ENCODE results near the gene DCAF10. TPM values are rescaled to one million over a fixed set of nuclear protein-coding genes. Genes with fewer than 3 reads are reported as not detected.
"Not testable (repeated sequence)": the region's sequence is repeated elsewhere in the genome, so short reads cannot be mapped to it uniquely, and the experiment has no call there.

The DCAF10 gene, protein sequence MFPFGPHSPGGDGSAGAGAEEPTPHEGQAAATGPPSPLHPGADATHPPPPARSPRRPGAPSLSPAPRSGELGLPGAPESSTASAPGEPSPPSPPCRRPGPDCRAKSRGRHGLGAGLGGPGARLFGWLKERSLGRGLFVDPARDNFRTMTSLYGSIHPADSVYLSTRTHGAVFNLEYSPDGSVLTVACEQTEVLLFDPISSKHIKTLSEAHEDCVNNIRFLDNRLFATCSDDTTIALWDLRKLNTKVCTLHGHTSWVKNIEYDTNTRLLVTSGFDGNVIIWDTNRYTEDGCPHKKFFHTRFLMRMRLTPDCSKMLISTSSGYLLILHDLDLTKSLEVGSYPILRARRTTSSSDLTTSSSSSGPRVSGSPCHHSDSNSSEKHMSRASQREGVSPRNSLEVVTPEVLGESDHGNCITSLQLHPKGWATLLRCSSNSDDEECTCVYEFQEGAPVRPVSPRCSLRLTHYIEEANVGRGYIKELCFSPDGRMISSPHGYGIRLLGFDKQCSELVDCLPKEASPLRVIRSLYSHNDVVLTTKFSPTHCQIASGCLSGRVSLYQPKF
- total RNA-seq, result 24.4 TPM

DNA sequence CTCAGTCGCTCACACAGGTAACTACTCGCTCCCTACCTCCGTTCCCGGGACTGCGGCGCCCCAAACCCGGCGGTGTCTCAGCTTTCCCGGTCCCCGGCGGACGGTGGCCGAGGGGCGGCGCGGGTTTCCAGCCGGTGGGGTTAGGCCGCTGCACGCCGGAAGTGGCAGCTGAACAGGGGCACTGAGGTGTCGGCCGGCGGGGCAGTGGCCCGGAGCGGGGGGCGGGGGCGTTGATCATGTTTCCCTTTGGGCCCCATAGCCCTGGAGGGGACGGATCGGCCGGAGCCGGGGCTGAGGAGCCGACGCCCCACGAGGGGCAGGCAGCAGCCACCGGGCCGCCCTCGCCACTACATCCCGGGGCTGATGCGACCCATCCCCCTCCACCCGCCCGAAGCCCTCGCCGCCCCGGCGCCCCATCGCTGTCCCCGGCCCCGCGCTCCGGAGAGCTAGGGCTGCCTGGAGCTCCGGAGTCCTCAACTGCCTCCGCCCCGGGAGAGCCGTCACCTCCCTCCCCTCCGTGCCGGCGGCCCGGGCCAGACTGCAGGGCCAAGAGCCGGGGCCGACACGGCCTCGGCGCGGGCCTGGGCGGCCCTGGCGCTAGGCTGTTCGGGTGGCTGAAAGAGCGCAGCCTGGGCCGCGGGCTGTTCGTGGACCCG lies at the start of gene DCAF10:
Gene DCAF10 (plus strand): TSS at position 167 of the 656 bp plus-strand sequence. CDS start 70 bp downstream, at position 237.
- peak; percentile 94 for ATAC-seq

DNA sequence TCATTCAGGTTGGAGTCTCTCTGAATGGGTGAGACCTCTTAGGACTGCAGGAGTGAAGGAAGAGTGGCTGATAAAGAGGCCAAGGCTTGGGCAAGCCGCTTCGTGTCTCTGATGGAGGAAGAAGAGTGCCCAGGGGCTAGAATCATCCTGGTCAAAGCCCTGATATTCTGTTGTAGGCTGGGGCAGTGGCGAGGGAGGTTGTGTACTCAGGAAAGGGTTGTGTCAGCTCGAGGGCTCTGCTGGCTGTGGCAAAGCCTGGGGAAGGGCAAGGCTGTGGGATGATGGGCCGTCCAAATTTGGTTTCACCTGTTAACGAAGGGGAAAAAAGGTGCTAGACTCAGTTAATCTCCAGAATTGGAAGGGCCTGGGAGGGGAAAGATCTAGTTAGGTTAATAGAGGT lies 49.4 kb upstream of the DCAF10 start:
- ATAC-seq, result no peak

DNA sequence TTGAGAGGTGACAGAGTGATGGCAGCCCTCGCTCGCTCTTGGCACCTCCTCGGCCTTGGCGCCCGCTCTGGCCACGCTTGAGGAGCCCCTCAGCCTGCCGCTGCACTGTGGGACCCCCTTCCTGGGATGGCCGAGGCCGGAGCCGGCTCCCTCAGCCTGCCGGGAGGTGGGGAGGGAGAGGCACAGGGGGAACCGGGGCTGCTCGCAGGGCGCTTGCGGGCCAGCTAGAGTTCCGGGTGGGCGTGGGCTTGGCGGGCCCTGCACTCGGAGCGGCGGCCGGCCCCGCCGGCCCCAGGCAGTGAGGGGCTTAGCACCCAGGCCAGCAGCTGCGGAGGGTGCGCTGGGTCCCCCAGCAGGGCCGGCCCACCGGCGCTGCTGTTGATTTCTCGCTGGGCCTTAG lies 48.9 kb upstream of the DCAF10 start:
- ATAC-seq, result not testable (repeated sequence)

DNA sequence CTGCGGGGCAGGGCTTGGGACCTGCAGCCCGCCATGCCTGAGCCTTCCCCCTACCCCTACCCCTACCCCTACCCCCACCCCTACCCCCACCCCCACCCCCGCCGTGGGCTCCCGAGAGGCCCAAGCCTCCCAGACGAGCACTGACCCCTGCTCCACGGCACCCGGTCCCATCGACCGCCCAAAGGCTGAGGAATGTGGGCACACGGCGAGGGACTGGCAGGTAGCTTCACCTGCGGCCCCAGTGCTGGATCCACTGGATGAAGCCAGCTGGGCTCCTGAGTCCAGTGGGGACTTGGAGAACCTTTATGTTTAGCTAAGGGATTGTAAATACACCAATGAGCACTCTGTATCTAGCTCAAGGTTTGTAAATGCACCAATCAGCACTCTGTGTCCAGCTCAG lies 48.5 kb upstream of the DCAF10 start:
- not testable (repeated sequence) for ATAC-seq

DNA sequence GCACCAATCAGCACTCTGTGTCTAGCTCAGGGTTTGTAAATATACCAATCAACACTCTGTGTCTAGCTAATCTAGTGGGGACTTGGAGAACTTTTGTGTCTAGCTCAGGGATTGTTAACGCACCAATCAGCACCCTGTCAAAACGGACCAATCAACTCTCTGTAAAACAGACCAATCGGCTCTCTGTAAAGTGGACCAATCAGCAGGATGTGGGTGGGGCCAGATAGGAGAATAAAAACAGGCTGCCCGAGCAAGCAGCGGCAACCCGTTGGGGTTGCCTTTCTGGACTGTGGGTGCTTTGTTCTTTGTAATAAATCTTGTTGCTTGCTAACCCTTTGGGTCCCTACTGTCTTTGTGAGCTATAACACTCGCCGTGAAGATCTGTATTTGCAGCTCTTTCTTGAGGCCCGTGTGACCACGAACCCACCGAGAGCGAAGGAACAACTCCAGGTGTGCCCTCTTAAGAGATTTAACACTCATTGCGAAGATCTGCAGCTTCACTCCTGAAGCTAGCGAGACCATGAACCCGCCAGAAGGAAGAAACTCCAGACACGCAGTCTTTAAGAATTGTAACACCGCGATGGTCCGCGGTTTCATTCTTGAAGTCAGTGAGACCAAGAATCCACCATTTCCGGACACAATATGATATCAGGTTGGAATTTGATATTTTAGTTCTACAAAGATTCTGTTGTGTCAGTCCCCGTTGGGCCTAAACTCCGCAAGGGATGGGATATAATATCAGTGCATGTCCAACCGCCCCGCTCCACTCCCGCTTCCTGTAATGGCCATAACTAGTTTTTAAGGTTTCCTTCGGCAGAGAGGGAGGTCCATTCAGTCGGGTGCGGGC lies 47.7 kb upstream of the DCAF10 start:
- ATAC-seq, result no peak

DNA sequence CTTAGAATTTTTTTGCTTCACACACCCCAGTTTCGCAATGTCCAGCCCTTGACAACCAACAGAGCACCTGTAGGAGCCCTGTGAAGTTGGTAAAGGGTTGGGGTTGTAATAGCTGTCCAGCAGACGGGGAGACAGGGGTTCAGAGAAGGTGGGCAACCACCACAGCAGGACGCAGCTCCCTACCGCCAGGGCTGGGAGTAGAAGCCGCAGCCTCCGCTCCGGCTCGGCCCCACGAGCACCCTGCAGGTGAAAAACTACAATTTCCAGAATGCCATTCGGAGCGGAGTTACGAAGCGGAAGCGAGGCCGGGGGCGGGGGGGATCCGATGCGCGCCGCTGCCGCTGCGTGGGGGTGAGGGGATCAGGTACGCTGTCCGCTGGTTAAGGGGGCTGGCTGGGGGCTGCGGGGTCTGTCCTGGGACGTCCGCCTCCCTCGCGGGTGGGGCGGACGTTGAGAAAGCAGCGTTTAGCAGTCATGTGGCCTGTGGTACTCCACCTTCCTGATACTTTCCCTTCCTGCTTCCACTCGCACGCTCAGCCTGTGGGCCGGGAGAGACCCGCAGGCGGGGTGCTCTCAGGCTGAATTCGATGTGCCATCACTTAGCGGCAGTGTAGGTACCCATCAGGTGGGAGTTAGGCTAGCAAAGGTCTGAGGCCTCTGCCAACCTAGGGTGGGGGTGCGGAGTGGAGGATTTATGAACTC lies 47.0 kb upstream of the DCAF10 start, which contains the start of gene TRMT10B:
Gene TRMT10B (plus strand): TSS at position 317 of the 702 bp plus-strand sequence. CDS start 8,127 bp downstream, outside the sequence.
- ATAC-seq, result peak; percentile 81

DNA sequence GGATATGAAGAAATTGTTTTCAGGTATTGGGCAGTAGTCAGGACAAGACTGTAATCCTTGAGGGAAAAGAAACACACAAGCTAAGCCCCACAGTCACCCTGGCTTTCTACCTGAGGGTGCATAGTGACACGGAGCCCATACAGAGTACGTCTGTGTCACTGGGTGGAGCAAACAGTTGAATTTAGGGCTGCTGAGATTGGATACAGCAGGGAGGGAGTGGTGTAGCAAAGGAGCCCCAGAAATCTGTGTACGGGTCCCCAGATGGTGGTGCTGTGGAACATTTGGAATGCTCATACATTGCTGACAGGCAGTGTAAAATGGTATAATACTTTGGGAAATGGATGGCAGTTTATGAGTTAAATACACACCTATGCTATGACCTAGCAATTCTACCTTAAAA lies 41.9 kb upstream of the DCAF10 start:
- ATAC-seq, result peak; percentile 64

DNA sequence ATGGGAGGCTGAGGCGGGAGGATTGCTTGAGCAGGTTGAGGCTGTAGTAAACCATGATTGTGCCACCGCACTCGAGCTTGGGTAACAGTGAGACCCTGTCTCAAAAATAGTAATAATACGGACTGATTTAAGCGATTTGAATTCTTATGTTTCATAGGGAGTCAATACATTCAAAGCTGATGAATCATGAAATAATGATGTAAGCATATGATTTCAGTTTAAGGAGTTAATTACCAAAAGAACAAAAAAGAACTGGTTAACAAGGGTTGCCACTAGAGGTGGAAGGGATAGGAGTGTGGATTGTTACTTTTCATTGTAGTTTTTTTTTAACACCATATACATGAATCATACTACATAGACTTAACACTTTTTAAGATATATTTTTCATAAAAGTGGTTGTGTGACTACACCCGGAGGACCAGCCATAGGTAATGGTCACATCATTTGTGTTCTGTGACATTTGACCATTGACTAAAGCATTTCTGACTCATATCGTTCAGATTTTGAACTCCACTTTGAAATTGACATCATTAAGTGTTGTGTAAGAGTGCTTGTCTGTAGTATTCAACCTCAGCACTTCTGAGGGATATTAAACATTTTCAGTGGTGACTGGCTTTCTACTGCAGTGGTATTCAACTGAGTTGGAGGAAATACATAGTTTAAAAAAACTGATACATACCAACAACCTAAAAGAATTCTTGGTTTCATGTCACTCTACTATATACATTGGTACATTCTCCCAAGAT lies 40.0 kb upstream of the DCAF10 start:
- peak; percentile 49 for ATAC-seq

DNA sequence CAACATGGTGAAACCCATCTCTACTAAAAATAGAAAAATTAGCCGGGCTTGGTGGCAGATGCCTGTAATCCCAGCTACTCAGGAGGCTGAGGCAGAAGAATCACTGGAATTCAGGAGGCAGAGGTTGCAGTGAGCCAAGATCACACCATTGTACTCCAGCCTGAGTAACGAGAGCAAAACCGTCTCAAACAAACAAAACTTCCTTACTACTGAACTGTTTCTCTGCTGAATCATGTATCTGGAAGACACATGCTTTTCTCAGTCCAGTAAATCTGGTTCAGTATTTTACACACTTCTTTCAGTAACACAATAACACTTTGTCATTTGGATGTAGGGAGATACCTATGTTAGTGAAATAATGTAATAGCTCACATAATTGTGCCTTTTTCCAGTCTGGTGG lies 39.1 kb upstream of the DCAF10 start:
- peak; percentile 52 for ATAC-seq

DNA sequence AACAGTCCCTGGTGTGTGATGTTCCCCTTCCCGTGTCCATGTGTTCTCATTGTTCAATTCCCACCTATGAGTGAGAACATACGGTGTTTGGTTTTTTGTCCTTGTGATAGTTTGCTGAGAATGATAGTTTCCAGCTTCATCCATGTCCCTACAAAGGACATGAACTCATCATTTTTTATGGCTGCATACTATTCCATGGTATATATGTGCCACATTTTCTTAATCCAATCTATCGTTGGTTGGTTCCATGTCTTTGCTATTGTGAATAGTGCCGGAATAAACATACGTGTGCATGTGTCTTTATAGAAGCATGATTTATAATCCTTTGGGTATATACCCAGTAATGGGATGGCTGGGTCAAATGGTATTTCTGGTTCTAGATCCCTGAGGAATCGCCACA lies 35.3 kb upstream of the DCAF10 start:
- ATAC-seq, result not testable (repeated sequence)

DNA sequence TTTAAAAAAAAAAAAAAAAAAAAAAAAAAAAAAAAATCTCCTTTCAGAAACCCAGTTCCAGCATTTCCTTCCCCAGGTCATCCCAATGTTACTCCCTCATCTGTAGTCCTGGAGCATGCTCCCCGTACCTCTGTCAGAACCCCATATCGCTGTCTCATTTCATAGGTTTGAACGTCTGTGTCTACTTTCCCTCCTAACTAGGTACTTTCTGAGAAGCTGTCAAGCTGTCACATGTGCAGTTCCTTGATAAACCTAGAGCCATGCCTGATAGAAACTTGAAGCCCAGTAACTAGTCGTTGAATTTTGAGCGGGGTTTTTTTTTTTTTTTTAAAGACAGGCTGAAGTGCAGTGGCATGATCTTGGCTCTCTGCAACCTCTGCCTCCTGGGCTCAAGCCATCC lies 31.3 kb upstream of the DCAF10 start:
- ATAC-seq, result no peak

DNA sequence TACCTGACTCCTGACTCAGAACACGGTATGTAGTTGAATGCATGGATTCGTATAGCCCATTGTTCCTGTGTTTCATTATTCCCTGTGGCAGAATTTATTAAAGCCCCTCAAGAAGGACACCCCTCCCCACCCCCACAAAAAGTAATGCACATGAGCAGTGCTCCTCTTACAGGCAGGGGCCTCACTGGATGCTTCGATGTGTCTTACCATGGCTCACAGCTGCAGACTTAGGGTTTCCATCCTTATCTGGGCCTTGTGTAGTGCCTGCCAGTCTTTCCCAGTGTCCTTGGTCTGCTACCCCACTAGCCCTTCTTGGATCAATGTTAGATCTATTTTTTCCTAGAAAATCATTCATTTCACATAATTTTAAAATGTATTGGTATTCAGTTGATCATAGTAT lies 30.6 kb upstream of the DCAF10 start:
- ATAC-seq, result no peak

DNA sequence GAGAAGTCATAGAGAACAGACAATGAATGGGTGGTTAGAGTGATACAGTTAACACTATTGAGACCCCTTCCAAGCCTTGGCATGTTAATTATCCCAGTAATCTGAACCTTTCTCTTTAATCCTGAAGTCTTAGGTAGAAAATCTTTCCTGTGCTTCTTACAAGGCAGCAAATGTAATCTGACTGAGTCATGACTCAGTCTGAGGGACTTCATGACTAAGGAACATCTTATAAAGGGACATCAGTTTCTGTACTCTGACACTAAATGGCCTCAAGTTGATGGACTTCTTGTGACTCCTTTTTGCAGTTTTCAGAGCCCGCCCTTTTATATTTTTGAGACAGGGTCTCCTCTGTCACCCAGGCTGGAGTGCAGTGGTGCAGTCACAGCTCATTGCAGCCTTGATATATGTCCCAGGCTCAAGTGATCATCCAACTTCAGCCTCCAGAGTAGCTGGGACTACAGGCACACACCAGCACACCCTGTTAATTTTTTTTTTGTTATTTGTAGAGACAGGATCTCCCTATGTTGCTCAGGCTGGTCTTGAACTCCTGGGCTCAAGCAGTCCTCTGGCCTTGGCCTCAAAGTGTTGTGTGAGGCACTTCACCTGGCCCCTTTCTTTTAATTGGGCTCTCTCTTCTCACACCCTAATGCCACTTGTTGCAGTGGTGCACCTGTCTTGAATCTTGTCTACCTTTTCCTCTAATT lies 25.2 kb upstream of the DCAF10 start:
- ATAC-seq, result no peak

DNA sequence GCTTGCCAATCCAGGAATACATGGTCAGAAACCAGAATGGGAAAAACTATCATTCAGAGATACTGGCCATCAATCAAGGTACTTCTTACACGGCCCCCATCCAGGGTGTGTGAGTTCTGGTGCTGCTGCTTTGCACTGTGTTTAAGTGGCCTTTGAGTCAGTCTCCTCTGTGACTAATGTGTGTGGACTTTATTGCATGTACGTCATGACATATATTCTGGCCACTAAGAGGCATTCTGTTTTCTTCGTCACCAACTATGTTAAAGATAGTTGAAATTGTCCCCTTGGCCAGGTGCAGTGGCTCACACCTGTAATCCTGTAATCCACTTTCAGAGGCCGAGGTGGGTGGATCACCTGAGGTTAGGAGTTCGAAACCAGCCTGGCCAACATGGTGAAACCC lies 24.3 kb upstream of the DCAF10 start:
- no peak for ATAC-seq

DNA sequence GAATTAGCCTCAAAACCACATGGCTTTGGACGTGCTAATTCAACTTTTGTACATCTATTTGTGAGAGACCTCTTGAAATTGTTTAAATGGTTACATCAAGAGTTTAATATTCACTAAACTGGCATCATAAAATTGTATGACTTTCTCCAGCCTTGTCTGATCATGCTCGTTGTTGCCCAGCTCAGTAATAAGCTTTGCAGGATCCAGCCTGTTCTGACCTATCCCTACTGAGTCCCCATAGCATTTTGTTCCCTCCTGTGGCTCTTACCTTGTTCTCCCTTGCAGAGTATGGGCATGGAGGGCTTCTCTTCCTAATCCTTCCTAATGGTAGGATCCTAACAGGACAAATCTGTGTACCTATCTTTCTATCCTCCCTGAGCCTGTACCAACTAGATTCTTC lies 22.1 kb upstream of the DCAF10 start:
- ATAC-seq, result peak; percentile 66

DNA sequence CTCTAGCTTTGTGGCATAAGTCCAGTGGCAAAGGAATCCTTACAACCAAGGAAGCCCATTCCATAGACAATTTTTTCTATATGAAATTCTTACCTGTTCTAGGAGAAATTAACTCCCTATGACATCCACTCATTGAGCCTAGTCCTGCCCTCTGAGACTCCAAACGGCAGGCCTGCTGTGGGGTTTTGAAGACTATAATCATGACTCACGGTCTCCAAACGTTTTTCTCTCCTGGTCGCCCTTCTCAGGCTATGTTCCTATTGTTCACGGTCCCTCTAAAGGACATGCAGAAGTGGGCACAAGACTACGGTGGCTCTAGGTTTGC lies 16.3 kb upstream of the DCAF10 start:
- ATAC-seq, result peak; percentile 40

DNA sequence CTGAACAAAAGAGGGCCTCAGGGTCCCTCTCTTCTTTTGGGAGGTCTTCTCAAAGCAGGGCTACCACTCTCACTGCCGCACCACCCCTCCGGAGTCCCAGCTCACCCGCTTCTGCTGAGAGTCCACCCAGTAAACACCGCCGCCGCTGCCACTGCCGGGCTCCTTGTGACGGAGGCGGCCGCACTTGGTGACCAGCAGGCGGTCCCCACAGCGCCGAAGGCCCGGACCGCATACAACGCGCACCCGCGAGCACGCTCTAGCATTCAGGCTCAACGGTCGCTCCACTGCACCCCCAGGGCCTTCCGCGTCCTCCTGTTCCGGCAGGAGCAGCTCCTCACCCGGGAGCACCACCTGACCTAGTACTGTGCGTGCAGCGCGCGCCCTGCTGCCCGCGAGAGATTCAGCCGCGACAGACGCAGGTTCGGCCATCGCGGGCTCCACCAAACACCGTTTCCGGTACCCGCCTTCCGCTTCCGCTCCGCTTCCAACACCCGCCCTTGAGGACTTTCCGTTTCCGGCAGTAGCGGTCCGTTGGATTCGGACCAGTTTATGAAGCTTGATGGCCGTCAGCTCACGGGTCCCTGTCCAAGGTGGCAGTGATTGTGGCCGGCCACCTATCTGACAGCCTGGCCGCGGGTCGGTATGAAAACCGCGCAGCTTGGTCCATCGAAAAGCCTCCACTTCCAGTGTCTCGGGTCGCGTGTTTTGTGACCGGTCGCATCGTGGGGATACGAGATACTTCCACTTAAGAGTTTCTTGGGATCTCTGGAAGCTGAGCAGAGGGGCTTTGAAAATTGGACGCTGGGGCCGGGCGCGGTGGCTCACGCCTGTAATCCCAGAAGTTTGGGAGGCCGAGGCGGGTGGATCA lies 15.7 kb upstream of the DCAF10 start, which contains the start of gene EXOSC3:
Gene EXOSC3 (minus strand): TSS at position 449 of the 868 bp plus-strand sequence. CDS start 20 bp downstream, at position 429.
- peak; percentile 94 for ATAC-seq

DNA sequence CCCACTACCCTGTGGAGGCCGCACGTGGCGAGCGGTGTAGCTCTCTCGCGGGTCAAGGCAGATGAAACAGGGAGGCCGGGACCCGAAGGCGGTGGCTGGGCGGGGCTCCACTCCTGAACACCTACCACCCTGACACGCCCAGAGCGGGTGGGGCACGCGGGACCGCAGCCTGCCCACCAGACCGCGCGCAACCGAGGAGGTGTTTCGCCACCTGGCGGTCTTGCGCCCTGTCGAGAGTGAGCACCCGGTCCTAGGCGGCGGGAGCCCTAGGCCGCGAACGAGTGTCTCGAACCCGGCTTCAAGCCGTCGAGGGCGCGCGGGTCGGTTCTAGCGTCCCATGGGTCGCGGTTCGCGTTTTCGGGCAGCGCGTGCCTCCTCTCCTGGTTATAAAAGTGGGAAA lies 13.5 kb upstream of the DCAF10 start:
- no peak for ATAC-seq

DNA sequence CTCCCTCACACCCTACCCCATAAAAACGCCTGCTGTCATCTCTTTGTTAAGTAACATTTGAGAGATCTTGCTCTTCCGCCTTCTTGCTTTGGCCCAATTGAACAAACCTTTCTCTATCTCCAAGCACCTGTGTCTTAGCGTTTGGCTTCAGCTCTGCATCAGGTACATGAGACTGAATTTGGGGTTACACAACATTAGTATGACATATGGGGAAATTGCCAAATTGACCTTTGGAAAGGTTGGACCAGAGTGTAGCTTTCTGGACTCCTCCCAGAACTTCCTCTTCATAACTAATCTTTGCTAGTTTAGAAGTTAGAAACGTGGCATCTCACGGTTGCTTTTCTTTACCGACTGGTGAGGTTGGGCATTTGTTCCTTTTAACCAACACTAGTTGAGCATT lies 12.3 kb upstream of the DCAF10 start:
- no peak for ATAC-seq

DNA sequence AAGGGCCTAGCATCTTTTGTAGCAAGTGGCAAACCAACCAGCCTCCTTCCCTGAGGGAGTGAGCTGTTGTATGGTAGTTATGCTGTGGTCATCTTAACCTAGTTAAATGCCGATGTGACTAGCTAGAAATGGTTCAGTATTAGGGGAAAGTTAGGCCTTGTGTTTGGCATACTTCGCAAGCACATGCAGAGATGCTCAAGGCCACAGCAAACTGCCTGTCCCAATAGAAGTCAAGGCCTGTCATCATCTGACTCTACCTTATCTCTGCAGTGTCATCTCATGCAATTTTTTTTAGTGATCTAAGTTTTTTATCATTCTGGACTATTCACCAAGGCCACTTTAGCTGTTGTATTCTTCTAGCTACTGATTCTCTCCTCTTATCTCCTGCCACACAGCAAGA lies 10.5 kb upstream of the DCAF10 start:
- ATAC-seq, result no peak

Data from esophagus mucosa (tissue), 1 donor.